Measurements from ENCODE around the gene FAM13B. TPM values are rescaled to one million over a fixed set of nuclear protein-coding genes. Genes with fewer than 3 reads are reported as not detected.

The FAM13B gene
- total and polyA plus RNA-seq, 2 of the 8 experiments (the other 6 are each of a cell fraction or from before 2014, with no cell fraction given) = 6.4 to 17.0 TPM

GRCh38 chr5:138025285-138025684 lies 7.6 kb downstream of the FAM13B start (continued):
- no peak for TF ChIP-seq BCL11A (IDR thresholded peaks at IDR 0.05; ENCODE audit: low read depth in 2 of 2, low read length in 2 of 2)
- no peak for TF ChIP-seq FOSL1 (IDR thresholded peaks at IDR 0.05; ENCODE audit: insufficient read depth, low read depth, low read length)
- TF ChIP-seq USF2 (IDR thresholded peaks at IDR 0.05; ENCODE audit: low read length) = no peak
- TF ChIP-seq SUZ12 (IDR thresholded peaks at IDR 0.05; ENCODE audit: low read length) = no peak
- TF ChIP-seq SIX5 (IDR thresholded peaks at IDR 0.05; ENCODE audit: low read depth, low read length) = no peak
- TF ChIP-seq SP4 (IDR thresholded peaks at IDR 0.05; ENCODE audit: low read length) = no peak
- no peak for TF ChIP-seq CBX5 (IDR thresholded peaks at IDR 0.05; ENCODE audit: low read depth, low read length)

All from H1 (cell line).